Mesothelial cell of epicardium (in vitro differentiated cells): ENCODE data around the gene THRB. TPM values are rescaled to one million over a fixed set of nuclear protein-coding genes. Genes with fewer than 3 reads are reported as not detected.

Experiments
- DNase-seq, 2 experiments: peaks; one replicate each; pipeline ENCODE4 v3.0.0; 2021; ENCODE audit warnings: low spot score in 2 of 2; ENCODE audit not compliant: unreplicated experiment in 2 of 2
- H3K27ac Mint-ChIP-seq: 2 replicates; pipeline ENCODE4 v1.8.0; 2021; ENCODE audit warnings: mixed read lengths
- H3K27me3 Mint-ChIP-seq: 2 replicates; pipeline ENCODE4 v1.8.0; 2021; ENCODE audit warnings: low read depth, mixed read lengths
- H3K36me3 Mint-ChIP-seq: 2 replicates; pipeline ENCODE4 v1.8.0; 2021; ENCODE audit warnings: mixed read lengths
- H3K4me1 Mint-ChIP-seq: 2 replicates; pipeline ENCODE4 v1.8.0; 2021; ENCODE audit warnings: mixed read lengths
- H3K4me3 Mint-ChIP-seq: 2 replicates; pipeline ENCODE4 v1.8.0; 2021; ENCODE audit warnings: mild to moderate bottlenecking, moderate library complexity, mixed read lengths
- H3K9me3 Mint-ChIP-seq: 2 replicates; pipeline ENCODE4 v1.8.0; 2021; ENCODE audit warnings: mixed read lengths
- CTCF ChIP-seq: fragments of 200-600 bp; sonication (generic); IDR thresholded peaks from one replicate; pipeline ENCODE4 v1.5.0; 2021; ENCODE audit warnings: antibody characterized with exemption; ENCODE audit not compliant: unreplicated experiment
- total RNA-seq: library from RNA; stranded (reverse); gene quantifications from 3 replicates; pipeline ENCODE4 v1.2.1, GENCODE V29; 2021

THRB gene
- total RNA-seq, 1 donor from 2014 or later = 3.4 TPM

GRCh38 chr3:24315356-24315755 is 179.3 kb downstream of the THRB start:
- no peaks in the 10 kb centered on the region for H3K36me3 Mint-ChIP-seq
- no peaks in the 10 kb centered on the region for H3K4me1 Mint-ChIP-seq
- no peak overlapping the region for H3K4me3 Mint-ChIP-seq
- peaks cover 9% of the 10 kb centered on the region for H3K9me3 Mint-ChIP-seq
- H3K27me3 Mint-ChIP-seq = peaks cover 10% of the 10 kb centered on the region
- TF ChIP-seq CTCF = no peak
- no peak overlapping the region for H3K27ac Mint-ChIP-seq
- DNase-seq = no peak

DNA sequence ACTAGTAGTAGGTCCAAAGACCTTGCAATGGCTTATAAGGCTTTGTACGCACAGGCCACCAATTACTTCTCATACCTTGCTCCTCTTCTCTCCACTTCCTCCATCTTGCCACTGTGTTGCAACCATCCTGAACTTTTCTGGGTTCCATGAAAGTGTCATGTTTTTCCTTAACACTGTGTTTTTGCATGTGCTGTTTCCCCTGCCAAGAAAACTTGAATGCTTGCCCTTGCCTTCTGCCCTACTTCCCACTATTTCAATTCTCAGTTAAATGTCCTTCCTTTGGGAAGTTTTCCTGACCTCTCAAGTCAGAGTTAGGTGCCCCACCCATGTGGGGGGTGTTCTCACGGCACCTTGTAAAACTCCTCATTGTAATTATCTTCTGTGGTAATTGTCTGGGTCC is 182.8 kb downstream of the THRB start:
- peaks cover 2% of the 10 kb centered on the region for H3K4me1 Mint-ChIP-seq
- DNase-seq = no peak
- TF ChIP-seq CTCF = no peak
- H3K27me3 Mint-ChIP-seq = peaks cover 10% of the 10 kb centered on the region
- H3K36me3 Mint-ChIP-seq = no peaks in the 10 kb centered on the region
- H3K4me3 Mint-ChIP-seq = no peak overlapping the region
- H3K9me3 Mint-ChIP-seq = no peaks in the 10 kb centered on the region
- H3K27ac Mint-ChIP-seq = no peak overlapping the region

GRCh38 chr3:24310887-24311286 is 183.8 kb downstream of the THRB start:
- H3K9me3 Mint-ChIP-seq = no peaks in the 10 kb centered on the region
- peaks cover 10% of the 10 kb centered on the region for H3K27me3 Mint-ChIP-seq
- TF ChIP-seq CTCF = no peak
- no peak overlapping the region for H3K4me3 Mint-ChIP-seq
- no peak for DNase-seq
- H3K4me1 Mint-ChIP-seq = peaks cover 9% of the 10 kb centered on the region
- H3K36me3 Mint-ChIP-seq = no peaks in the 10 kb centered on the region
- H3K27ac Mint-ChIP-seq = no peak overlapping the region

- H3K27ac Mint-ChIP-seq = no peak overlapping the region
- H3K27me3 Mint-ChIP-seq = no peaks in the 10 kb centered on the region
- no peak for DNase-seq
- no peak for TF ChIP-seq CTCF
- no peak overlapping the region for H3K4me3 Mint-ChIP-seq
- peaks cover 17% of the 10 kb centered on the region for H3K4me1 Mint-ChIP-seq
- no peaks in the 10 kb centered on the region for H3K9me3 Mint-ChIP-seq
- no peaks in the 10 kb centered on the region for H3K36me3 Mint-ChIP-seq
These were observed 188.1 kb downstream of the THRB start for GRCh38 chr3:24306518-24306917.

DNA sequence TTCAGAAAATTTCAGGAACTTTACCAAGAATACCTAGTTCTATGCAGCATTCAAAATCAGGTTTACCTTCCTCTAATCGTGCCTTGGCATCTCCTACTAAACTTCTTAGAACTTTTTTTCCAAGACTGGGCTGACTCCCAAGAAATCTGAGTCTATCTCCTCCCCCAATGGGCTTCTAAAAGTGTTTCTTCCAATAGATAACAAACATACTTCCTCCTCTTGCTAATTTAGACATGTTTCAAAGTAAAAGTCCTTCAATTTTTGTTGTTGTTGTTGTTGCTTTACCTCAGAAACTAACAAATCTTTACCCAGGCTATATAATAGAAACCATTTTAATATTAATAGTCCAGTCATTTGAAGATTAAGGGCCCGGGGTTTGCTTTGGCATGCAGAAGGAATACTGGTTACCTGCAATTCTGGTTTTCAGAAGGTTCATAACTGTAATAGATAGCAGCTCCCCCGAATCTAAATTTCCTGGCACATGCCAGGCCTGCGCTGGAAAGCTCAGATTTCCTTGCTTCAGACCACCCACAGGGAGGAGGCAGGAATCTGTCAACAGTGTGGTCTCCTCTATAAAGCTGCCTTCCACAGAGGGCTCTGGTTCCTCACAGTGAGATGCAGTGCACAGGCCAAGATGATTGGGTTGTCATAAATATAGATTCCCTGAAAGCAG is 188.7 kb downstream of the THRB start:
- Mint-ChIP-seq H3K27ac (peak overlapping the region; percentile 72), H3K4me3 (no peak overlapping the region), H3K36me3 (no peaks in the 10 kb centered on the region), H3K4me1 (peaks cover 23% of the 10 kb centered on the region), H3K9me3 (no peaks in the 10 kb centered on the region), H3K27me3 (no peaks in the 10 kb centered on the region)
- no peak for DNase-seq
- no peak for TF ChIP-seq CTCF
